Epidermal melanocyte (primary cell): ENCODE data around the gene BPIFB6.

Experiments used
- DNase-seq: peaks from one replicate; pipeline ENCODE4 v3.0.0; 2011; ENCODE audit warnings: low spot score; ENCODE audit not compliant: insufficient read length

BPIFB6 gene

DNA sequence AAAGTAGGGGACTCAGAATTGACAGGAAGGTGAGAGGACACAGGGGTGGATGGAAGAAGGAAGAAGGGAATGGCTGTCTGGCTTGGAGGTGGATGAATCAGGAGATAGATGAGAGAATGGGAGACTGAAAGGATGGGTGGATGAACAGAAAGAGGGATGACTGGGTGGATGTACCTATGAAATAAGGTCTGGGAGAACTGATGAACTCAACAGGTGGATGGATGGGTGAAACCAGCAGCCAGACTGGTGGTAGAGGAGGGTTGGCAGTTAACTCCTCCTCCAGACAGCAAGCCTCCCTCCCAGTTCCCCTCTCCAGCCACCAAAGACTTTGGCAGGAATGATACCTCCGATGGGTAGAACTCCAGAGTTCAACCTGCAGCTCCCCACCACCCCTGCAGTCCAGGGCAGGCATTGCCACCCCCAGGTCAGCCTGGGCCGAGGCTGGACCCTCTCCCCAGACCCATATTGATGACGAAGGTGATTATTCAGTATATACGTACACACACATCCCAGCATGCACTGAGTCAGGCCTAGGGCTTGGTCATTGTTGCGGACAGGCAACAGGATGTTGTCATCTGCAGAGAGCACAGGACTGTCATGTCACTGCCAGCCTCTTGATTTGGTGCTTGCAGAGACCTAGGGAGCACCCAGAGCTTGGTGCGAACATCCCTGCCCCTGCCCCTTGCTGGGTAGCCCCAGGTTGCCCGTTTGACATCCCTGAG, 29.2 kb upstream of the BPIFB6 start:
- DNase-seq, result no peak

DNA sequence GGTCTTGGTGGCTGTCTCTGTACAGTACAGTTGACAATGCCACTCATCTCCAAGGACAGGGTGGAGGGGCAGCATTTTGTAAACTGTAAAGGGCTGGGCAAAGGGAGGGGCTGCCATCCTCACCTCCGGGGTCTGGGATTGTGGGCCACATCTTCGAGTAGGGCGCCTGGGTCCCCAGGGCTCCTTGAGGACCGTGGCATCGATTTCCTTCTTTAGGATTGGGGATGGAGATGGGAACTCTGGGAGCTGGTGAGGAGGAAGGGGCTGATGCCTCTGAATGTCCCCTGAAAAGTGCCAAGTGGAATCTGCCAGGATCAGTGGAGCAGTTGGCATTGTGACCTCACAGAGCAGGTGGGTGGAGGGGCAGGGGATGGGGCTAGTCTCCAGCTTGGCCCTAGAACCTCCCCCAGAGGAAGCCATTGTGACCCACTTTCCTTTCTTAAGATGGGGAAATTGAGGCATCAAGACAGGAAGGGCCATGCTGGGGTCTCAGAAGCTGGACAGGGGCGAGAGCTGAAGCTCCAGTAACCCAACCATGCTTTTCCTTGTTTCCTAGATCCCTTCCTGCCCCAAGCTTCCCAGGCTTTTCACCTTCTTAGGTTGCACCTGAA, 27.2 kb upstream of the BPIFB6 start, which contains the start of gene SUN5:
TSS of gene SUN5 (minus strand) at position 293 of the 611 bp plus-strand sequence. CDS start at position 200, 93 bp downstream.
- no peak for DNase-seq

DNA sequence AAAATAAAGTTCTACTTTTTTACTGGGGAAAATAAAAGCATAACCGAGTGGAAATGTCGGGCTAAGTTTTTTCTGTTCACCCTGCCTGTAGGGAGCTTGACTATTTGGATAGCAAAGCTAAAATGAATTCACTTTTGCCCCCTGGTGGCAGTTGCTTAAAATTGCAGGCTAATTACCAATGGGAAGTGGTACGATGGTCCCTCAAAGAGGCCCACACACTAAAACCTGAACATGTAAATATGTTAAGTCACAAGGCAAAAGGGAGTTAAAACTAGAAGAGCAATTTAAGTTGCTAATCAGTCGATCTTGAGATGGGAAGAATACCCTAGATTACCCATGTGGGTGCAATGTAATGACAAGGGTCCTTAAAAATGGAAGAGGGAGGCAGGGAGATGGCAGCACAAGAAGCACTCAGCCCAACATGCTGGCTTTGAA, 26.3 kb upstream of the BPIFB6 start:
- no peak for DNase-seq

DNA sequence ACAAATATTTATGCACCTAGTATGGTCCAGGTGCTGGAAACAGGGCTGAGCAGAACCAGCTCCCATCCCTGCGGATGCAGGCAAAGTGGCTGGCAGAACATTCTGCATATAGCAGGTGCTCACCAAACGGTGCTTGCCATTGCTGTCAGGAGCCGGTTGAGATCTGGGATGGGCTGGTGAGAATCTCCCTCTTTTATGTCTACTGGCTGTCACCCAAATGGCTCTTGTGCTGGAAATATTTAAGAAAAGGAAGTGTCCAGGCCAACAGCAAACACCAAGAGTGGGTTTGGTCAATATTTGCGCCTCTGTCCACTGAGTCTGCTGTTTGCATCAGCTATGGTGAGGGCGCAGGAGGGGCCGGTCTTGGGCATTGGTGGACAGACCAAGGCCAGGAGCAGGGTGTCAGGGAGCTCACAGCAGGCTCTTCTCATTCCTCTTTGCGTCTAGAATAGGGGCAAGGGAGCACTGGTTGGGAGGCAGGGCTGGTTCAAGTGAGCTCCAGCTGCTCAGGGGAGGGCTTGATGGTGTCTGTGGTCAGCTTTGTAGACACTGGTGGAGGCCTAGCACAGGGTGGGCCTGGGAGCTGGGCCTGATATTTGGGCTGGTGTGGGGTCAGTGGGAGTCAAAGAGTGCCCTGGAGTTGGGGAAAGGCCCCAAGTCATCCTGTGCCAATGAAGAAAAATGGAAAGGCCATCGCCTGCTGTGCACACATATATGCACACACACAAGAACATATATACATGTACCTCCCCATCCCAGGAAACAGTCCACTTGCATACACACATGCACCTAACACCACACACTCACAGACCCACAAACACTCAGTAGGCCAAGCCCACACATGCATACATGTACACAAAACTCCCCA, 25.3 kb upstream of the BPIFB6 start:
- DNase-seq, result no peak

GRCh38 chr20:33006776-33007375, 24.6 kb upstream of the BPIFB6 start:
- DNase-seq, result no peak

GRCh38 chr20:33007376-33008335, 23.8 kb upstream of the BPIFB6 start, which contains the start of gene BPIFB2:
Gene BPIFB2, plus strand, starts transcription at chr20:33007704. Its CDS starts 871 bp downstream, at chr20:33008575.
- DNase-seq, result no peak

DNA sequence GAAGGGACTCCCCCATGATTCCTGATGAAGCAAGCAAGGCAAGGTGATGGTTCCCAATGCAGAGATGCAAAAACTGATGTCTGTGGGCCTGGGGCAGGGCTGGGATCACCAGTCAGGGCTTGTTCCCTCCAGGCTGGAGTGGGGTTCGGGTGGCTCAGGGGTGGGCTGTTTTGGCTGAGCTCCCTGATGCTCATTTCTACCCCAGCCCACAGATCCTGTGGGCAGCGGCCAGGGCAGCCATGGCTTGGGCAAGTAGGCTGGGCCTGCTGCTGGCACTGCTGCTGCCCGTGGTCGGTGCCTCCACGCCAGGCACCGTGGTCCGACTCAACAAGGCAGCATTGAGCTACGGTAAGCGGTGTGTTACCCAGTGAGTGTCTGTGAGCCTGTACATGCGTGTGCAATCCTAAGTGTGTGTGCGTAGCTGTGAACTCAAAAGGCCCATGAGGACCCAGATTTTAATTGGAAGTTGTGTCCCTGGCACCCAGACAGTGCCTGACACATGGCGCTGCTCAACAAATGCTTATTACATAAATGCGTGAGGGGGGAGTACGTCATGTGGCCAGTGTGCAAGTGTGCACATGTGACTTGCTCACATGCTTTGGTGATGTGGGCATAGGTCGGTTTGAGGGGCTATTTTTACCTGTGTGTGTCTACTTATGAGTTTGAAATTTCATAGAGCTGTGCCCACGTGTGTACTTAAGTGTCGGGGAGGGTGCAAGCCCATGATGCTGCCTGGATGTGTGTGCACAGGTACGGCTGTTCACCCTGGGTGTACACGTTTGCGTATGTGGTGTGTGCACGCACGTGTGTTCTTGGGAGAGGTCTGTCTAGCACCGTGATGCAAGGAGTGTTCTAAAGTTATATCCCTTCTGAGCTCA, 22.9 kb upstream of the BPIFB6 start:
- DNase-seq, result no peak

DNA sequence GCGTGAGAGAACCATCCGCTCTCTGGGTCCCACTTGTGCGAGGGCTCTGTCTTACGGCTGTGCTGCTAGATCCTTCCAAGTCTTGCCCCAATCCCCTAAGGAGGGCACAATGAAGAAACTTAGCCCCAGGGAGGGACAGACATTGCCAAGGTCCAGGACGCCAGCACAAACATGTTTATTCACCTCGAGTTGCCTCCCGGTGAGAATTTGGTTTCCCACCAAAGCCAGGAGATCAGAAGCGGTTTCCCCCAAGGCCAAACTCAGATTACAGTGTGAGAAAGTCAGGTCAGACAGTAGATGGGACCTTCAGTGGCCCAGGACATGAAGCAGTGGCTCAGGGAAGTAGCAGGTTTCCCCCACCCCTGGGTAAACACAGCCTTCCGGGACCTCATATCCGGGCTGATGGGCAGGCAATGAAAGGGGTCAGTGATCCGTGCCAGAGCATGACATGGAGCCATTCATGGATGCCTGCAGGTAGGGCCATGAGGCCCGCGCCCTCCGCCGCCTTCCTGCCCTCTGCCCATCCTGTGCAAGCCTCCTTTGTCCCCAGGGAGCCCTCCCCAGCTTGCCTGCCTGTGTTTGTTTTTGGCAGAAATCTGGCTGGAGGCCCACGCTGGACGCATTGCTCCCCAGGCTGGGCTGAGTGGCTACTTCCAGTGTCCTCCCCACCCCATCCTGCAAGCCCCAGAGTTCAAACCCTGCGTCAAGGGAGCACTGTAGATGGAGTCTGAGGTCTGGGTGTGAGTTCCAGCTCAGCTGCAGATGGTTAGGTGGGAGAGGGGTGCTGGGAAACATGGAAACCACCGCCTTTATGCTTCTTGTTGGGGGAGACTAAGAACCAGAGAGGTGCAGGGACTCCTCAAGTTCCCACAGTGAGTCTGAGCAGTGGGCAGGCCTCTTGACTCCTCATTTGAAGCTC, 22.0 kb upstream of the BPIFB6 start:
- no peak for DNase-seq

GRCh38 chr20:33010133-33010504, 21.3 kb upstream of the BPIFB6 start:
- DNase-seq, result no peak

DNA sequence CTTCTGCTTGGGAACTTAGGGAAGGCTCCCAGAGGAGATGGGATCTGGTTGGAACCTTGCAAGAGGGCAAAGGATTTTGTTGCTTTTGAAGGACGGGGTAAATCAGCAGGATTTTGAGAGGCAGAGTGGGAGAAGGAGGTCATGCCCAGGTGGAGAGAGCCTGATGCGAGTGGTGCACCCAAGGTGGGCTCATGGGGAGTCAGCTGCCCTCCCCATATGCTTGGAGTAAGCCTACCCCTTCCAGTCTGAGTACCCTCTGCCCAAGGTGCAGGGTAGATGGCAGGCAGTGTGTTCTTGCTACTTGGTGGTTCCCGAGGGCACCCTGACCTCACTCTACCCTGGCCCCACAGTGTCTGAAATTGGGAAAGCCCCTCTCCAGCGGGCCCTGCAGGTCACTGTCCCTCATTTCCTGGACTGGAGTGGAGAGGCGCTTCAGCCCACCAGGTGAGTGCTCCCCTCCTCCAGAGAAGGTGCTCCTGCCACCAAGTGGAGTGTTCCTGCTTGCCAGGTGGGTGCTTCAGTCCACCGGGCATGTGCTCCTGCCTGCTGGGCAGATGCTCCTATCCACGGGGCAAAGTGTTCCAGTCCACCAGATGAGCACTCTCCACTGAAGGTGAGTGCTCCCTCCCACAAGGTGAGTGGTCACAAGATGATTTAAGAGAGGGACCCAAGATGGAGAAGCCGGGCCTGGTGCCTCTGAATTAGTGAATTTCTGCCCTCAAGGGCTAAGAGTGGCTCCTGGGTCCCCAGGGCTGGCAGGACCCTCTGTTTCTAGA, 20.6 kb upstream of the BPIFB6 start:
- DNase-seq, result no peak

DNA sequence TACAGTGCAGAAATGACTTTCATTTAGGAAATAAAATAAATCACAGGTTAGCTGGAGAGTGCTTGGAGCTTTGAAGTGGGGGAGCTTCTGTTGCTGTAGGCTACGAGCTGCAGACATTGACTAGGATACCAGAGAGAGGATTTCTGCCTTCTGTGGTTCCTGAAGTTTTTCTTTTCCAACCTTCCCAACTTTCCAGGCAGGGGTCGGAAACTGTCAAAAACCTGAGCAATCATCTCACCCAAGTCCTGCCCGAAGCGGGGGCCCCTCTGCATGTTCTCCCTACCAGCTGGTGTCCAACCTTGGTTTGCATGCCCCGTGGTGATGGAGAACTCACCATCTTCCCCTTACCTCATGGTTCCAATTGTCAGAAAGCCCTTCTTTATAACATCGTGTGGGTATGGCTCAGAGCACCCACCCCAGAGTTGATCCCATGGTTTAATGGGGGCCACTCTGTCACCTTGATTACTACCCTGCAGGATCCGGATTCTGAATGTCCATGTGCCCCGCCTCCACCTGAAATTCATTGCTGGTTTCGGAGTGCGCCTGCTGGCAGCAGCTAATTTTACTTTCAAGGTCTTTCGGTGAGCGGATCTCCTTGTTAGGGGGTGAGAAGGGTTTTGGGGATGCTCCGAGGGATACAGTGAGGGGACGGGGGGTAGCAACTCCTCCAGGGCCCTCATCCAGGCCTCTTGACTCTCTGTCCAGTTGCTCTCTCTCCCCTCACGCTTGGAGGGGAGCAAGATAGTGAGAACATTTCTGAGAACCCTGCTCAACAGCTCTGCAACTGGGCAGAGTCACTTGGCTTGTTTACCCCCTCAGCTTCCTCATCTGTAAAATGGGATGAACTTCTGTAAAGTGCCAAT, 18.9 kb upstream of the BPIFB6 start:
- no peak for DNase-seq

DNA sequence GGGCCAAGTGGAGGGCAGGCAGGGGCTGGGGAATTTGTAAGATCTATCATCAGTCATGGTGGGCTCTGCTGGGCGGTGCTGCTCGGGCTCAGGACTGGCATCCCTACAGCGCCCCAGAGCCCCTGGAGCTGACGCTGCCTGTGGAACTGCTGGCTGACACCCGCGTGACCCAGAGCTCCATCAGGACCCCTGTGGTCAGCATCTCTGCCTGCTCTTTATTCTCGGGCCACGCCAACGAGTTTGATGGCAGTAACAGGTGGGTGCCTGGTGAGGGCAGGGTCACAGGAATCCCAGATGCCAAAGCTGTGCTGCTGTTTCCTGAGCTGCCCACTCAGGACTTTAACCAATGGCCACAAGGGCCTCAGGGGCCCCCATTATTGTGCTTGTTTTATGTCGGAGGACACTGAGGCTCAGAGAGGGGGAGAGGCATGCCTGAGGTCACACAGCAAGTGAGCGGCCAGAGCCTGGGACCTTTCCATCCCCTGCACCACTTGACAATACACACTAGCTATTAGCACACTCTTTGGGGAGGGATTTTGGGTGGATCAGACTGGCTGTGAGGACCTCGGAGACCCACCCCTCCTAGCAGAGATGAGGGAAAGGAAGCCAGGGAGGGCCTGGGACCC, 17.6 kb upstream of the BPIFB6 start:
- no peak for DNase-seq

GRCh38 chr20:33014336-33015113, 16.9 kb upstream of the BPIFB6 start:
- DNase-seq, result no peak

DNA sequence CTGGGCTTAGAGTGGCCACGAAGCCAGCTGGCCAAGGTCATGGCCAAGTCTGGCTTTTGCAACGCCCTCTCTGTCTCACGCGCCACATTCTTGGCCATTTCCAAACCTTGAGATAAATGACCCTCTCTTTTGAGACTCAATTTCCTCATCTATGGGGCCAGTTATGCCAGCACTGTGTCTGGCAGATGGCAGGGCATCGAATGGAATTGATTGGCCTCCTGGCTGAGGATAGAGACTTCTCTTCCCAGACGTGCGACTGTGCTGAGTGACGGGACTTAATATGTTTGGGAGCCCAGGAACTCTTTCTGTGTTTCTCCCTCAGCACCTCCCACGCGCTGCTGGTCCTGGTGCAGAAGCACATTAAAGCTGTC, 16.3 kb upstream of the BPIFB6 start:
- no peak for DNase-seq
